Liver (tissue), 9 donors: ENCODE results near the gene LHX3. TPM values are rescaled to one million over a fixed set of nuclear protein-coding genes. Genes with fewer than 3 reads are reported as not detected.

Source experiments
- DNase-seq: peaks from one replicate; pipeline ENCODE4 v3.0.0-alpha.2; 2017; ENCODE audit warnings: low spot score
- H3K27ac ChIP-seq, 2 donors: one replicate each; pipeline ENCODE4 v1.7.0; 2013; ENCODE audit warnings: inconsistent platforms in 2 of 2, low read length in 2 of 2, control low read depth in 1 of 2, low read depth in 1 of 2, mild to moderate bottlenecking in 1 of 2
- H3K27me3 ChIP-seq, 4 donors: one replicate each; pipeline versions ENCODE4 v1.6.1 to v1.7.0; 2013; ENCODE audit warnings: low read length in 3 of 4, inconsistent platforms in 1 of 4, mild to moderate bottlenecking in 1 of 4, moderate library complexity in 1 of 4; ENCODE audit not compliant: control insufficient read depth in 4 of 4, insufficient read depth in 4 of 4
- H3K36me3 ChIP-seq, 4 donors: one replicate each; pipeline versions ENCODE4 v1.6.1 to v1.7.0; 2013; ENCODE audit warnings: low read length in 3 of 4, mild to moderate bottlenecking in 3 of 4, low read depth in 1 of 4, moderate library complexity in 1 of 4; ENCODE audit not compliant: control insufficient read depth in 4 of 4, insufficient read depth in 3 of 4
- H3K4me1 ChIP-seq, 4 donors: one replicate each; pipeline versions ENCODE4 v1.6.1 to v1.7.0; 2013; ENCODE audit warnings: low read length in 3 of 4, mild to moderate bottlenecking in 3 of 4, moderate library complexity in 1 of 4; ENCODE audit not compliant: control insufficient read depth in 4 of 4, insufficient read depth in 4 of 4
- H3K4me3 ChIP-seq, 3 donors: one replicate each; pipeline versions ENCODE4 v1.6.1 to v1.7.0; 2013; ENCODE audit warnings: low read length in 3 of 3, control low read depth in 1 of 3, low read depth in 1 of 3, mild to moderate bottlenecking in 1 of 3
- H3K9ac ChIP-seq, 2 donors: one replicate each; pipeline ENCODE4 v1.7.0; 2013; ENCODE audit warnings: low read length in 2 of 2, mild to moderate bottlenecking in 2 of 2, moderate library complexity in 2 of 2, control low read depth in 1 of 2, low read depth in 1 of 2
- H3K9me3 ChIP-seq, 4 donors: one replicate each; pipeline versions ENCODE4 v1.6.1 to v1.7.0; 2013; ENCODE audit warnings: low read length in 3 of 4; ENCODE audit not compliant: control insufficient read depth in 4 of 4
- ATF3 ChIP-seq: IDR thresholded peaks from 2 replicates; pipeline ENCODE4 v1.6.1; 2016; ENCODE audit warnings: antibody characterized with exemption
- CTCF ChIP-seq: fragments of 150-350 bp; IDR thresholded peaks from 2 replicates; pipeline ENCODE4 v1.5.1; 2017; ENCODE audit warnings: improper control_type of control experiment, low read depth, low read length; ENCODE audit not compliant: missing input control
- EGR1 ChIP-seq, 2 donors: IDR thresholded peaks; 2 replicates each; pipeline ENCODE4 v1.6.1; 2016 to 2018; ENCODE audit warnings: antibody characterized with exemption in 2 of 2, low read depth in 2 of 2
- FOXA1 ChIP-seq: IDR thresholded peaks from 2 replicates; pipeline ENCODE4 v1.6.1; 2016; ENCODE audit warnings: antibody characterized with exemption
- FOXA2 ChIP-seq: IDR thresholded peaks from 2 replicates; pipeline ENCODE4 v1.6.1; 2016; ENCODE audit warnings: antibody characterized with exemption
- GABPA ChIP-seq, 2 donors: IDR thresholded peaks in 1 of 2; conservative IDR thresholded peaks in 1 of 2; 2 replicates each; pipeline ENCODE4 v1.6.1; 2016; ENCODE audit warnings: antibody characterized with exemption in 2 of 2, mild to moderate bottlenecking in 1 of 2, moderate library complexity in 1 of 2
- HNF4A ChIP-seq, 2 donors: conservative IDR thresholded peaks; 2 replicates each; pipeline ENCODE4 v1.6.1; 2016; ENCODE audit warnings: antibody characterized with exemption in 2 of 2, mild to moderate bottlenecking in 2 of 2
- JUND ChIP-seq, 2 donors: IDR thresholded peaks; 2 replicates each; pipeline ENCODE4 v1.6.1; 2016; ENCODE audit warnings: antibody characterized with exemption in 2 of 2
- MAX ChIP-seq: IDR thresholded peaks from 2 replicates; pipeline ENCODE4 v1.6.1; 2016; ENCODE audit warnings: antibody characterized with exemption
- NR2F2 ChIP-seq: IDR thresholded peaks from 2 replicates; pipeline ENCODE4 v1.6.1; 2016; ENCODE audit warnings: antibody characterized with exemption
- RAD21 ChIP-seq, 2 donors: IDR thresholded peaks; 2 replicates each; pipeline ENCODE4 v1.6.1; 2016; ENCODE audit warnings: antibody characterized with exemption in 2 of 2, mild to moderate bottlenecking in 2 of 2
- REST ChIP-seq: IDR thresholded peaks from 2 replicates; pipeline ENCODE4 v1.6.1; 2016; ENCODE audit warnings: antibody characterized with exemption, mild to moderate bottlenecking
- RXRA ChIP-seq, 2 donors: IDR thresholded peaks; 2 replicates each; pipeline ENCODE4 v1.6.1; 2017 to 2018; ENCODE audit warnings: antibody characterized with exemption in 2 of 2, mild to moderate bottlenecking in 1 of 2
- SP1 ChIP-seq: IDR thresholded peaks from 2 replicates; pipeline ENCODE4 v1.6.1; 2018; ENCODE audit warnings: antibody characterized with exemption, mild to moderate bottlenecking
- TAF1 ChIP-seq: conservative IDR thresholded peaks from 2 replicates; pipeline ENCODE4 v1.6.1; 2016; ENCODE audit warnings: antibody characterized with exemption, mild to moderate bottlenecking
- YY1 ChIP-seq: IDR thresholded peaks from 2 replicates; pipeline ENCODE4 v1.6.1; 2016; ENCODE audit warnings: antibody characterized with exemption, mild to moderate bottlenecking
- ZBTB33 ChIP-seq: IDR thresholded peaks from 2 replicates; pipeline ENCODE4 v1.6.1; 2016; ENCODE audit warnings: antibody characterized with exemption
- WGBS: extraction: QIAGEN DNeasy Blood & Tissue Kit; methylation state at CpG from one replicate; pipeline ENCODE4 v1.1.7; 2013; 5-methylcytosine and 5-hydroxymethylcytosine counted together
- polyA plus RNA-seq, 2 donors: library from polyadenylated mRNA; stranded (reverse) in 1 of 2; unstranded in 1 of 2; fragments of 200-250 nt in 1 of 2; fragments of >200 nt in 1 of 2; fragmentation: Nextera tagmentation in 1 of 2; extraction: Ambion mirVana in 1 of 2; gene quantifications; one replicate each; pipeline versions ENCODE4 v1.2.1 to v1.2.3, GENCODE V29; 2013 to 2015
- total RNA-seq, 2 donors: library from RNA; depleted of rRNA; stranded (reverse); fragments of >200 nt; gene quantifications; one replicate each; pipeline ENCODE4 v1.2.3, GENCODE V29; 2014
- donor health status: healthy.
- donor health status: healthy.
- donor health status: healthy.
- donor health status: healthy.
- donor health status: healthy.

Gene LHX3
- total and polyA plus RNA-seq, 4 donors, result not detected

- TF ChIP-seq REST (no peak), JUND (IDR thresholded peaks at IDR 0.05) (no peak), EGR1 (IDR thresholded peaks at IDR 0.05; ENCODE audit: low read depth in 2 of 2) (no peak), SP1 (no peak), MAX (no peak), ZBTB33 (no peak), HNF4A (conservative IDR thresholded peaks at IDR 0.05) (no peak), NR2F2 (no peak), CTCF (no peak)
- H3K27ac ChIP-seq, result no peak overlapping the region
- peaks cover 3 to 16% (median 10%) of the 10 kb centered on the region in 4 donors for H3K4me1 ChIP-seq
- H3K9me3 ChIP-seq, result no peaks in the 10 kb centered on the region
- H3K4me3 ChIP-seq, result no peak overlapping the region
- WGBS, result 66% methylated on average over 9 of the region's 9 CpGs
- H3K9ac ChIP-seq, result no peak overlapping the region
- H3K27me3 ChIP-seq, result no peaks in the 10 kb centered on the region
- no peak for DNase-seq
- H3K36me3 ChIP-seq, result no peaks in the 10 kb centered on the region
These were observed 42.6 kb upstream of the LHX3 start for GRCh38 chr9:136247551-136247916.

- H3K9ac ChIP-seq, result no peak overlapping the region
- H3K9me3 ChIP-seq, result no peaks in the 10 kb centered on the region
- no peak overlapping the region for H3K27ac ChIP-seq
- no peaks in the 10 kb centered on the region for H3K27me3 ChIP-seq
- no peak overlapping the region for H3K4me3 ChIP-seq
- no peaks in the 10 kb centered on the region for H3K36me3 ChIP-seq
- 84% methylated on average over 26 of the region's 26 CpGs for WGBS
- peaks cover 3 to 16% (median 10%) of the 10 kb centered on the region in 4 donors for H3K4me1 ChIP-seq
- no peak for DNase-seq
- TF ChIP-seq NR2F2 (no peak), EGR1 (IDR thresholded peaks at IDR 0.05; ENCODE audit: low read depth in 2 of 2) (no peak), SP1 (no peak), CTCF (no peak), GABPA (IDR thresholded peaks at IDR 0.05 in 1 of 2, conservative IDR thresholded peaks at IDR 0.05 in 1 of 2) (no peak), FOXA1 (no peak), ATF3 (no peak), TAF1 (no peak), JUND (IDR thresholded peaks at IDR 0.05) (no peak), RAD21 (IDR thresholded peaks at IDR 0.05) (no peak), MAX (no peak), HNF4A (conservative IDR thresholded peaks at IDR 0.05) (no peak), RXRA (IDR thresholded peaks at IDR 0.05) (no peak), YY1 (no peak), FOXA2 (no peak)
These were observed 42.1 kb upstream of the LHX3 start for GRCh38 chr9:136246849-136247550.
